Stimulated activated CD8-positive, alpha-beta memory T cell treated with anti-CD3 and anti-CD28 coated beads, Interleukin-7, amount 100 ng/mL, for 4 hours (primary cell): ENCODE data around the gene COPB1.

ENCODE experiments used
- DNase-seq, 2 donors: peaks; one replicate each; pipeline ENCODE4 v3.0.0-alpha.2; 2020; ENCODE audit warnings: low read depth in 2 of 2

COPB1 gene

GRCh38 chr11:14435717-14436512 lies 63.7 kb downstream of the COPB1 start:
- DNase-seq = no peak

- DNase-seq = no peak
Observed at GRCh38 chr11:14425621-14426020, 74.0 kb downstream of the COPB1 start.

GRCh38 chr11:14424096-14424495 lies 75.5 kb downstream of the COPB1 start:
- DNase-seq = no peak

- DNase-seq = no peak
Observed at GRCh38 chr11:14423633-14424032, 76.0 kb downstream of the COPB1 start.

GRCh38 chr11:14422814-14423182 lies 76.8 kb downstream of the COPB1 start:
- DNase-seq = no peak

- no peak for DNase-seq
Observed at GRCh38 chr11:14422052-14422813, 77.4 kb downstream of the COPB1 start.

GRCh38 chr11:14420223-14420622 lies 79.4 kb downstream of the COPB1 start:
- no peak for DNase-seq

GRCh38 chr11:14418801-14419417 lies 80.7 kb downstream of the COPB1 start:
- no peak for DNase-seq

- DNase-seq = no peak
Observed at GRCh38 chr11:14417617-14418374, 81.8 kb downstream of the COPB1 start.

GRCh38 chr11:14417186-14417585 lies 82.4 kb downstream of the COPB1 start:
- no peak for DNase-seq

- peak; percentile 81 to 85 for DNase-seq
Observed at GRCh38 chr11:14414470-14415461, 84.8 kb downstream of the COPB1 start.

- DNase-seq = no peak
Observed at GRCh38 chr11:14413307-14414069, 86.1 kb downstream of the COPB1 start.

GRCh38 chr11:14411818-14412217 lies 87.8 kb downstream of the COPB1 start:
- DNase-seq = no peak

- DNase-seq = no peak
Observed at GRCh38 chr11:14409891-14410290, 89.7 kb downstream of the COPB1 start.

- DNase-seq = no peak
Observed at GRCh38 chr11:14408612-14409011, 91.0 kb downstream of the COPB1 start.
